GM18867 (cell line): ENCODE results near the gene FOXN3.

Source experiments
- ATAC-seq: cut with Tn5 transposase; IDR thresholded peaks from one replicate; pipeline ENCODE4 v1.9.1; 2021; ENCODE audit warnings: mild to moderate bottlenecking, moderate library complexity; ENCODE audit not compliant: unreplicated experiment

Gene FOXN3

DNA sequence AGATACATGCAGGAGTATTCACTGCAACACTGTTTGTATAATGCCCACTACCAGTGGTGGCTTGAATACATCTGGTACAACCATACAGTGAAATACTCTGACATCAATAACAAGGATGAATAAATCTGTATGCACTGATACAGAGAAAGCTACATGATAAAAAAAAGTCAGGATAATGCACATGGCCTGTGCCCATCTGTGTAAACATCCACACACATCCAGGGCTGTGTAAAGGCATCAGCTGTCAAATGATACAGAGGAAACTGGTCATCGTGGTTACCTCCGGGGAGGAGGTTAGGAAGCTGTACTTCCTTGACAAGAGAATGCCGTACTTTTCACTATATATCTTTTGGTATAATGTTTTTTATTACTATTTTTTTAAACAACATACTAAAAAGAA is 176.6 kb downstream of the FOXN3 start:
- ATAC-seq = no peak

GRCh38 chr14:89239023-89239422 is 178.0 kb downstream of the FOXN3 start:
- no peak for ATAC-seq

GRCh38 chr14:89237921-89238529 is 179.0 kb downstream of the FOXN3 start:
- ATAC-seq = no peak

DNA sequence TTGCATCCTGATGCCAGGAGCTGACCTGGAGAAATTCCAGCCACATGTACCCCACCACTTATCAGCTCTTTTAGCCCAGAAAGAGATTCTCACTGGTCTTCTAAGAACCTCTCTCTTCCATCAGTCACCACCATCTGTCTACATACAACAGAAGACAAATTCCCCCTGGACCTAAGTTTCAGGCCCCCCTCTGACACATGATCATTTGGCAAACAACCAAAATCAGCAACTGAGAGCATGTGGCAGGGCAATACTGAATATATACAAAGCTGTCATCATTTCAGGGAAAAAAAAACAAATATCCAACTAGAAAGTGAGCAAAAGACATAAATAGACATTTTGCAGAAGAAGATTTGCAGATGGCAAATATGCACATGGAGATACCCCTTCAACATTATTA is 180.2 kb downstream of the FOXN3 start:
- no peak for ATAC-seq

- ATAC-seq = no peak
Measured at GRCh38 chr14:89233184-89233583, 183.8 kb downstream of the FOXN3 start.

- ATAC-seq = no peak
Measured at GRCh38 chr14:89232265-89233070, 184.6 kb downstream of the FOXN3 start.

DNA sequence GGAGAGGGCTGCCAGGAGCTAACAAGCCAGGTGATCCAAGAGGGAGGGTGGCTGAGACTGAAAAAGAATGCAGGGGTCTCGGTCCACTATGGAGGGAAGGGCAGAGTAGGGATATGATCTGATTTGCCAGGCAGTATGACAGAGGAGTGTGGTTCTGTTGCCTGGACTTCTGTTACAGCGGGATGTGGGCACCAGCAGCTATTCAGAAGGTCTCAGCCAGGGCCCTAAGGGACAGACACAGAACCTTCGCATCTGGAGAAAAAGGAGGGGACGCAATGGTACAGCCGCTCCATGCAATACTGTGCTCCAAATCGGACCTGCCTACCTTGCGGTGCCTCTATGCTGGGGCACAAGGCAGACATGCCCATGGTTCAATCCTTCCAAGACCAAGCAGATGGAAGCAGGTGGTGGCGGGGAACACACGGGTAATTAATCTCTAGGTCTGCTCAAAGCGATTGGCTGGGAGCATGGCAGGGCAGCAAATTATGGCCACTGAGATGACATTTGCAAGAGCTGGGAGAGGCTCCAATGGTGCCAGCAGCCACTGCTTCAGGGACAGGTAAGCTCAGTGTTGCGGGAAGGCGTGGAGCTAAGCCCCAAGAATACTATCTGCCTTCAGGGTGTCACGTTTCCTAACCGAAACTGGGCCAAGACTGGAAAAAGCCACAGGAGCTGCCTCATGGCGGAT is 185.5 kb downstream of the FOXN3 start:
- no peak for ATAC-seq

DNA sequence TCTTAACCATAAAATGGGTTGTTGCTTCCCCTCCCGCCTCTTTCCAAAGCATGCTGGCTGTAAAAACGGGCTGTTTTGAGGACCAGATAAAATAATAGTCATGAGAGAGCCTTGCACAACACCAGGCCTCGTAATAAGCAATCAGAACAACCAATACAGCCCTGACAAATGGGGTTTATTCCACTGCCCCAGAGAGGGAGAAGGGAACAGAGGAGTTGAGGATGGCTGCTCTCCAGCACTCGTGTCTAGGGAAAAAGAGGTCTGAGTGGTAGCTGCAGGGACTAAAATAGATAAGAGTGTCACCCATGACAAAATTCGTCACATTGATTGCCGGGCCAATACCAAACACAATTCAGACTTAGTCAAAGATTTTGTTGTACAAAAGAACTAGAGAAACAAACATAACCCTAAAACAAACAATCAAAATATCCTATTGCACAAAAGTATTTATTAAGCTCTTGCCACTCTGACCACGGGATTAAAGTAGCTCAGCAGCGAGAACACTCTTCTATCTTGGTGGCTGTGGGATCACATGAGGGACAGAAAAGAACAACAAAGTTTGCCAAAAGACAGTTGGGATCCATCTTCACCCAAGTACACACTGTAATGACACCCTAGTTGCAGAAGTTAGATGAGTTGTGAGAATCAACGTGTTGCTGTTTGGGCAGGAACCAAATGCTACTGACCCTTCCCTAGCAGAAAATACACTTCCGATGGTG is 188.0 kb downstream of the FOXN3 start:
- ATAC-seq = no peak

- no peak for ATAC-seq
Measured at GRCh38 chr14:89227496-89227836, 189.6 kb downstream of the FOXN3 start.

DNA sequence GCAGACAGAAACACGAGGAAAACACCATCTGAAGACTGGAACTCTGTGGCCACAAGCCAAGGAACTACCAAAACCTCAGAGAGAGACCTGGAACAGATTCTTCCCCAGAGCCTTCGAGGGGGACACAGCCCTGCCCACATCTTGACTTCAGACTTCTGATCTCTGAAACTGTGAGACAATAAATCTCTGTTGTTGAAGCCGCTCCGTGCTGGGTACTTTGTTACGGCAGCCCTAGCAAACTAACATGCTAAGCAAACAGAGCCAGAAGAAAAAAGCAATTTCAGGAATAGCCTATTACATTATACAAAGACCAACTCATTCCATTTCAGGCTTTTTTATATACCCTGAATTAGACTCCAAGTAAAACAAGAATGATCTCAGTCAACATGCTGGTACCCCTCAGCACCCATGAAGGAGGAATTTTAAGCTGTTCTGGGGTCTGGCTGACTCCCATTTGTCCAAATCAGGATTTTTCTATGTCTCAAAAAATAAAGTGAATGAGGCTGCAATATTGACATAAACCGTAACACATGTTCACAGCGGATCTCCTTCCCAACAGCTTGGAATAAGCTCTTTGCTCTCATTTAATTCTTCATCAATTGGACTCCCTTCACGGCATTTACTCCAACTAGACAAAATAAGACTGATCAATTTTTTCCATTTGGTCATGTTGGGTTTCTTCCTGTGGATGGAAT is 190.1 kb downstream of the FOXN3 start:
- ATAC-seq = no peak

GRCh38 chr14:89225607-89226006 is 191.4 kb downstream of the FOXN3 start:
- no peak for ATAC-seq

DNA sequence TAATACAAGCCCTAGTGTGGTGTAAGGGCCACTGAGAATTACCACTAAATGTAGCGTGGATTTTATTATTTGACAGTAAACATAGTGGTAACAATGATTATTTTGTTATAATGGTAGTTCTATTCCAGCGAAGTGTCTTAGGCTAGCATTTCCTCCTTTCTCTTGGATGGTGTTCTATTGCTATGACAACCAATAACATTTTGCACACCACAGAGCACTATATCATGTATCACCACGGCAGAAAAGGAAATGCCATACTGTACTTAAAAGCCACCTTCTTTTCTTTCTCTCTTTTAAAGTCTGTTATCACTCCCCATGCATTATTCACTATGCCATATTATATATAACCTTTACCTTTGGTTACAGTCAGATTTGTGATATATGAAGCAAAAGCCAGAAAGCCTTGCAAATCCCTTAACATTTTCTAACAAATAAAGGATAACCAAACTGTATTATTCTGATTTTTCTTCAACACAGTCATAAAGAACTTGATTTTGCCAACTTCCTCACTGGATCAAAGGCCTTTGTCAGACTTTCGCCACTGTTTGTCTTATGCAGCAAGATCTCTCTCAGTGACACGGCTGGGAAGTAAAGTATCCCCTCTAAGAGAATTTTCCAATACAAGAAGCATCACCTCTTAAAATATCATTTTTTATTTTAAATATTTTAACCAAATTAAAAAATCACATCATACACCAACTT is 195.8 kb downstream of the FOXN3 start:
- no peak for ATAC-seq

DNA sequence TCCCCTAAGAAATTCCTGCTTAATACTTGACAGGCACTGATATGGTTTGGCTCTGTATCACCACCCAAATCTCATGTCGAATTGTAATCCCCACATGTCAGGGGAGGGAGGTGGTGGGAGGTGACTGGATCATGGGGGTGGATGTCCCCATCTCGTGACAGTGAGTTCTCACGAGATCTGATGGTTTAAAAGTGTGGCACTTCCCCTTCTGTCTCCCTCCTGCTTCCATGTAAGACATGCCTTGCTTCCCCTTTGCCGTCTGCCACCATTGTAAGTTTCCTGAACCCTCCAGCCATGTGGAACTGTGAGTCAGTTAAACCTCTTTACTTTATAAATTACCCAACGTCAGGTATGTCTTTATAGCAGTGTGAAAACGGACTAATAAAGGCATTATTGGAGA is 198.0 kb downstream of the FOXN3 start:
- no peak for ATAC-seq

DNA sequence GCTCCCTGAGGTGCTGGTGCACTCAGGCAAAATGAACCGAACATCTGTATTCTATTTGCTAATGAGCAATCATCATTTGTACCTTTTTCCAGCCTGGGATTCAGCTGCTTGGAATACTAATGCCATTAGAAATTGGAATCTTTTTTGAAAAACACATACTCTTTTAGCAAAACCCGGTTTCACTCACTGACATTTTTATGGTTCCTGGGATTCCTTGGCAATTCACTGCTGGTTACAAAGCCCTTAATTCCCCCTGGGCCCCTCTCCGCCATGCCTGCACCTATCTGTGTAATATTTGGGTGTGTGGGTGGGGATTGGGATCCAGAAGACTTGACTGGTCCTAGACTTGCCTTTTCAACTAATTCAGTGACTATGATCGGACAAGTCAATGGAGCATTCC is 199.1 kb downstream of the FOXN3 start:
- no peak for ATAC-seq

DNA sequence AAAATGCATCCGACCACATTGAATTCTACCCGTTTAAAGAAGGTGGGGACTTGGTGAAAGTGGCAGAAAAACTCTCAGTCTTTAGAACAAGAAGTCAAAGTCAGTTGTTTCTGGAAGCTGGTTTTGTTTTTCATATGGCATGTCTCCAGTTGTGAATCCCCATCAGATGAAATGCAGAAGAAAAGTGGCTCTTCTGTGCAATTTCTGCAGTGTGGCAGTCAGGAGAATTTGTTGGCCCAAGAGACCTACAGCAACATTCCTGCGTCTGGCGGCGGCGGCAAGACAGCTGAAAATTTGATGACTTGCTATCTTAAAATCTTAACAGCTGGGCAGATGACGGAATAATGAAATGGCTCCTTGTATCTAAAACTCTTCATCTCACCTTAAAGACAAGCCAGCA is 201.5 kb downstream of the FOXN3 start:
- no peak for ATAC-seq

DNA sequence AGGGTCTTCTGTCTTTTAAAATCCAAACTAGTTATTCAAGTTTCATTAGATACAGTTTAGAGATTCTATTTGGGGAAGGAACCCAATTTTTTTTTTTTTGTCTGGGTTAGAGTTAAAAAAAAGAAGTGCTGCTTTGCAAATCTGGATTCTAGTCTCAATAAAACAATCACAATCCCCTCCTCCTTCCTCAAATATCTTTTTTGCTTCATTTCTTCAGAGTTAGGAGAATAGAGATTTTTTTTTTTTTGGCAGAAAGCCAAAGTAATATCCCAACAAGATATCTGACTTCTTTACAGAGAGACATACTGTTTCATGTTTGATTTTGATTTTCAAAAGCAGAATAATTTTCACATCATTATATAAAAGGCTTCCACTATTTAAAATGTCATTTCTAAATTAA is 201.9 kb downstream of the FOXN3 start:
- ATAC-seq = no peak

GRCh38 chr14:89214221-89214965 is 202.6 kb downstream of the FOXN3 start:
- no peak for ATAC-seq

- no peak for ATAC-seq
Measured at GRCh38 chr14:89212386-89213235, 204.4 kb downstream of the FOXN3 start.

DNA sequence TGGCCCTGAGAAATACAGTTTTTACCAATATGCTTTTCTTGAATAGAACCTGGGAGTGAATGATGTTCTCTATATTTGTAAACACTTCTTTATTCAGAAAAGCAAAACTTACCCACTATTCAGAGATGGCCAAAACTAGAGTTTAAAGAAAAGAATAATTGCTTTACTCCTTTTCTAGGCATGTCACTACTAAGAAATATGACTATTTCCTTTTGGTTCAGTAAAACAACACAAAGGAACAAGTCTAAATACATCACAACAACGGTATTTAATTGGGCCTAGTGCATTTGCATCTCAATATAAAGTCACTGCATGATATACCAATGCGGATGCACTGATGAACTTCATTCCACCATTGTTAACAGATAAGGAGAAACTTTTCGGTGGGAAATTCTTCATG is 207.5 kb downstream of the FOXN3 start:
- ATAC-seq = no peak
